Measurements from ENCODE around the gene RALGAPA1. TPM values are rescaled to one million over a fixed set of nuclear protein-coding genes. Genes with fewer than 3 reads are reported as not detected.

The RALGAPA1 gene
- total and polyA plus RNA-seq, 2 donors from 2014 or later, result 13.3 to 78.7 TPM

DNA sequence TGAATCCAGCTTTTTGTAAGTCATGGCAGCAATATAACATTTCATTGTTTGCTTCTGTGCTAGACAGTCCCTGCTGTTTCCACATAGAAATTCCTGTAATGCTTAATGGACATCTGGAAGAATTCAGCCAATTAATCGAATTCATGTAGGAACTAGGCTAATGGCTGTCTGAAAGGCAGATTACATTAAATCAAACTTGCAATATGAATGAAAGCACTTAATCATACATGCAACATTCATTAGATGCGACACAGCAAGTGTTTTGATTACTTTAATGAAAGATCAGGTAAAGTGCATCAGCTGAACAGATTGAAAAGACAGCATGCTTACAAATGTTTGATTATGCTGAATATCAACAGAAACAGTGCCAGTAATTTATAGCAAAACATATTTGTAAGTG lies 299.2 kb downstream of the RALGAPA1 start:
- no peaks in the 10 kb centered on the region for H3K4me1 ChIP-seq (ENCODE audit: control insufficient read depth in 2 of 3, insufficient read depth in 2 of 3, low read depth in 1 of 3, low read length in 3 of 3)
- FAIRE-seq, result no peak

DNA sequence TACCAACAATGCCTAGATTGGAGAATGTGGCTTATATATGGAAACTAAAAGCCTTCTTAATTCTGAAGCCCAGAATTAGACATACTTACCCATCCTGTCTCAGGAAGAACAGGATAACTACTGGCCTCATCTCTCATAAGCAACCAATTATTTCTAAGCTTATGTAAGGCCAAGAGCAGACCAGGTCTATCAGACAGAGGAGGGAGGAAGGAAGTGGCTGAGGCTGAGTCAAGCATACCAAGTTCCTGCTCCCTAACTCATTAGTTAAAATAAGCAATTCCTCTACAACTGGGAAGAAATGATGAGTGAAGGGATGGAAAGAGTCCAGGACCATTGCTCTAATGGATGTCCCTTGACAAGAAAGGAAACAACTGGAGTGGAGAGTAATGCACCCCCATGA lies 302.2 kb downstream of the RALGAPA1 start:
- FAIRE-seq, result no peak

More for the DNA sequence above, 299.2 kb downstream of the RALGAPA1 start:
- no peak overlapping the region for H3K27ac ChIP-seq (ENCODE audit: low read depth in 2 of 2, low read length in 2 of 2)
- no peak for DNase-seq
- no peak overlapping the region for H3K9ac ChIP-seq (ENCODE audit: low read length in 3 of 3)
- no peaks in the 10 kb centered on the region for H3K36me3 ChIP-seq (ENCODE audit: control insufficient read depth in 2 of 3, insufficient read depth in 3 of 3, low read length in 3 of 3)
- no peaks in the 10 kb centered on the region for H3K9me3 ChIP-seq (ENCODE audit: control insufficient read depth in 2 of 3, insufficient read depth in 1 of 3, low read length in 3 of 3)
- TF ChIP-seq, protein P1, sequence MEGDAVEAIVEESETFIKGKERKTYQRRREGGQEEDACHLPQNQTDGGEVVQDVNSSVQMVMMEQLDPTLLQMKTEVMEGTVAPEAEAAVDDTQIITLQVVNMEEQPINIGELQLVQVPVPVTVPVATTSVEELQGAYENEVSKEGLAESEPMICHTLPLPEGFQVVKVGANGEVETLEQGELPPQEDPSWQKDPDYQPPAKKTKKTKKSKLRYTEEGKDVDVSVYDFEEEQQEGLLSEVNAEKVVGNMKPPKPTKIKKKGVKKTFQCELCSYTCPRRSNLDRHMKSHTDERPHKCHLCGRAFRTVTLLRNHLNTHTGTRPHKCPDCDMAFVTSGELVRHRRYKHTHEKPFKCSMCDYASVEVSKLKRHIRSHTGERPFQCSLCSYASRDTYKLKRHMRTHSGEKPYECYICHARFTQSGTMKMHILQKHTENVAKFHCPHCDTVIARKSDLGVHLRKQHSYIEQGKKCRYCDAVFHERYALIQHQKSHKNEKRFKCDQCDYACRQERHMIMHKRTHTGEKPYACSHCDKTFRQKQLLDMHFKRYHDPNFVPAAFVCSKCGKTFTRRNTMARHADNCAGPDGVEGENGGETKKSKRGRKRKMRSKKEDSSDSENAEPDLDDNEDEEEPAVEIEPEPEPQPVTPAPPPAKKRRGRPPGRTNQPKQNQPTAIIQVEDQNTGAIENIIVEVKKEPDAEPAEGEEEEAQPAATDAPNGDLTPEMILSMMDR (IDR thresholded peaks at IDR 0.05; ENCODE audit: borderline replicate concordance, extremely low read depth, insufficient read depth), result no peak
- H3K27me3 ChIP-seq (ENCODE audit: control insufficient read depth, insufficient read depth, low read length), result no peaks in the 10 kb centered on the region
- H3K4me3 ChIP-seq (ENCODE audit: low read length in 3 of 3), result no peak overlapping the region
- intact Hi-C loops (cut with DNase I), result no loop called here

DNA sequence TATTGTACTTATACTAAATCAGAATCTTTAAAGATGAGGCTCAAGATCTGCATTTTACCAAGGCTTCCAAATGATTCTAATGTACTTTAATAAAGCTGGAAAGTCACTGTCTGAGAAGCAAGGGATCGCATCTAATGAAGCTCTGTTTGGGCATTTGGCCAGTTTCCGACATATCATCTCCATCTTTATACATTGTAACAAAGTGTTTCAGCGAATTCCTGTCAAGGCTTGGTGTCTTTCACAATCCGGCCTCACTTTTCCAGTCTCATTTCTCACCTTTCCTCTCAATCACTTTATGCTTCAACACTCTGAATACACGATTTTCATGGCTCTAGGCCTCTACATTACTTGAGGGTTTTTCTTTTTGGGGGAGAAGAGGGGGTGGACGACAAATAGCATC lies 302.6 kb downstream of the RALGAPA1 start:
- no peaks in the 10 kb centered on the region for H3K9me3 ChIP-seq (ENCODE audit: control insufficient read depth in 2 of 3, insufficient read depth in 1 of 3, low read length in 3 of 3)
- H3K4me3 ChIP-seq (ENCODE audit: low read length in 3 of 3), result no peak overlapping the region
- DNase-seq (no peak), FAIRE-seq (no peak)
- H3K4me1 ChIP-seq (ENCODE audit: control insufficient read depth in 2 of 3, insufficient read depth in 2 of 3, low read depth in 1 of 3, low read length in 3 of 3), result no peaks in the 10 kb centered on the region
- H3K9ac ChIP-seq (ENCODE audit: low read length in 3 of 3), result no peak overlapping the region
- TF ChIP-seq, protein P1 (IDR thresholded peaks at IDR 0.05; ENCODE audit: borderline replicate concordance, extremely low read depth, insufficient read depth), result no peak
- H3K27me3 ChIP-seq (ENCODE audit: control insufficient read depth, insufficient read depth, low read length), result no peaks in the 10 kb centered on the region
- intact Hi-C loops (cut with DNase I), result no loop called here
- no peak overlapping the region for H3K27ac ChIP-seq (ENCODE audit: low read depth in 2 of 2, low read length in 2 of 2)
- no peaks in the 10 kb centered on the region for H3K36me3 ChIP-seq (ENCODE audit: control insufficient read depth in 2 of 3, insufficient read depth in 3 of 3, low read length in 3 of 3)

More for the DNA sequence above, 302.2 kb downstream of the RALGAPA1 start:
- Histone ChIP-seq H3K27ac (ENCODE audit: low read depth in 2 of 2, low read length in 2 of 2) (no peak overlapping the region), H3K9ac (ENCODE audit: low read length in 3 of 3) (no peak overlapping the region), H3K9me3 (ENCODE audit: control insufficient read depth in 2 of 3, insufficient read depth in 1 of 3, low read length in 3 of 3) (no peaks in the 10 kb centered on the region), H3K4me1 (ENCODE audit: control insufficient read depth in 2 of 3, insufficient read depth in 2 of 3, low read depth in 1 of 3, low read length in 3 of 3) (no peaks in the 10 kb centered on the region), H3K4me3 (ENCODE audit: low read length in 3 of 3) (no peak overlapping the region), H3K27me3 (ENCODE audit: control insufficient read depth, insufficient read depth, low read length) (no peaks in the 10 kb centered on the region), H3K36me3 (ENCODE audit: control insufficient read depth in 2 of 3, insufficient read depth in 3 of 3, low read length in 3 of 3) (no peaks in the 10 kb centered on the region)
- TF ChIP-seq, protein P1 (IDR thresholded peaks at IDR 0.05; ENCODE audit: borderline replicate concordance, extremely low read depth, insufficient read depth), result no peak
- intact Hi-C loops (cut with DNase I), result no loop called here
- DNase-seq, result no peak

DNA sequence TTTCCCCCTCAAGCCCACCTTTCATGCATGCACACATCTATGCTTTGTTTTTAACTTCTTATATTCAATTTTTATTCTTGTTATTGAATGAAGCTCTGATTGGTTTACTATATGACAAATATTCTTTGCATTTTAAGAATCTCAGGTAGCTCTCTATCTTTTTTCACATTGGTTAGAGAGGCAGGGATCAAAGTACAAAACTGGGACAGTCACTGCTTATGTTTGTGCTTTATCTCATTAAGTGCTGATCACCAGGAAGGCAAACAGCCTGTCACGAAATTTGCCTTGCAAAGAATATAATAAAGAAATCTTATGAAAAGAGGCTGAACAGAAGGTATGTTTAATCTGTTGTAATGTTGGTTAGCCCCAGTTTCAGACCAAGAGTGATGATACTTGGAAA lies 304.8 kb downstream of the RALGAPA1 start:
- TF ChIP-seq, protein P1 (IDR thresholded peaks at IDR 0.05; ENCODE audit: borderline replicate concordance, extremely low read depth, insufficient read depth), result no peak
- no peak for FAIRE-seq

More for the DNA sequence above, 304.8 kb downstream of the RALGAPA1 start:
- Histone ChIP-seq H3K9ac (ENCODE audit: low read length in 3 of 3) (no peak overlapping the region), H3K4me3 (ENCODE audit: low read length in 3 of 3) (no peak overlapping the region), H3K27ac (ENCODE audit: low read depth in 2 of 2, low read length in 2 of 2) (no peak overlapping the region), H3K9me3 (ENCODE audit: control insufficient read depth in 2 of 3, insufficient read depth in 1 of 3, low read length in 3 of 3) (peaks cover 0 to 5% (median 2%) of the 10 kb centered on the region in 3 donors), H3K36me3 (ENCODE audit: control insufficient read depth in 2 of 3, insufficient read depth in 3 of 3, low read length in 3 of 3) (no peaks in the 10 kb centered on the region), H3K27me3 (ENCODE audit: control insufficient read depth, insufficient read depth, low read length) (no peaks in the 10 kb centered on the region), H3K4me1 (ENCODE audit: control insufficient read depth in 2 of 3, insufficient read depth in 2 of 3, low read depth in 1 of 3, low read length in 3 of 3) (no peaks in the 10 kb centered on the region)
- intact Hi-C loops (cut with DNase I), result no loop called here
- no peak for DNase-seq
